ENCODE measurements around the gene ATM.

GRCh38 chr11:108237058-108237481 lies 14.2 kb downstream of the ATM start:
- TF ChIP-seq CTCF (conservative IDR thresholded peaks at IDR 0.05; ENCODE audit: low read length) (no peak), EZH2phosphoT487 (IDR thresholded peaks at IDR 0.05; ENCODE audit: borderline replicate concordance) (no peak)

Measured in Loucy (cell line).